Measurements from ENCODE around the gene MRPL4. TPM values are rescaled to one million over a fixed set of nuclear protein-coding genes. Genes with fewer than 3 reads are reported as not detected.

The MRPL4 gene
- polyA plus RNA-seq, 1 of the 3 experiments (the other 2 are of a cell fraction): 110 TPM

GRCh38 chr19:10203686-10204085, 48.3 kb upstream of the MRPL4 start (continued):
- TF ChIP-seq RCOR1 (IDR thresholded peaks at IDR 0.05; ENCODE audit: low read length): no peak

- POLR2A ChIA-PET: interaction anchor here (1.2 kb wide), 1 partner anchor 10 kb away, joined by 4 read pairs; no protein-coding TSS in a partner anchor
These were observed 46.4 kb upstream of the MRPL4 start for GRCh38 chr19:10205636-10206035.

GRCh38 chr19:10206226-10206885, 45.7 kb upstream of the MRPL4 start:
- Histone ChIP-seq H2AFZ (ENCODE audit: low read depth) (no peak overlapping the region), H3K4me2 (no peak overlapping the region)
- POLR2A ChIA-PET: interaction anchor here (1.2 kb wide), 1 partner anchor 11 kb away, joined by 4 read pairs; no protein-coding TSS in a partner anchor
- TF ChIP-seq POLR2AphosphoS5 (IDR thresholded peaks at IDR 0.05; ENCODE audit: low read depth, low read length): no peak
- no peak for TF ChIP-seq EP300 (IDR thresholded peaks at IDR 0.05; ENCODE audit: borderline replicate concordance in 1 of 2, low read depth in 1 of 2, low read length in 1 of 2)
- peak; percentile 60; the same call in 1 of the 2 replicates for TF ChIP-seq USF1 (IDR thresholded peaks at IDR 0.05; ENCODE audit: borderline replicate concordance, low read depth)
- TF ChIP-seq MAX (IDR thresholded peaks at IDR 0.05; ENCODE audit: low read depth): peak; percentile 94
- no peak for TF ChIP-seq PBX3 (IDR thresholded peaks at IDR 0.05)
- no peak for TF ChIP-seq CHD2 (IDR thresholded peaks at IDR 0.05; ENCODE audit: low read length, partially characterized antibody)
- no peak for TF ChIP-seq CTCF (IDR thresholded peaks at IDR 0.05)
- peak; percentile 37; the same call in 1 of the 2 replicates for TF ChIP-seq FOSL2 (IDR thresholded peaks at IDR 0.05; ENCODE audit: borderline replicate concordance, low read depth)
- no peak for TF ChIP-seq REST (IDR thresholded peaks at IDR 0.05; ENCODE audit: low read depth, low read length)

More at GRCh38 chr19:10205636-10206035, 46.4 kb upstream of the MRPL4 start:
- 89% methylated on average over 4 of the region's 4 CpGs for WGBS (ENCODE audit: low lambda C conversion rate)
- CTCF ChIA-PET: no interaction called here
- Histone ChIP-seq H3K27me3 (ENCODE audit: insufficient read depth) (no peaks in the 10 kb centered on the region), H3K9ac (no peak overlapping the region), H3K9me3 (no peaks in the 10 kb centered on the region), H3K27ac (ENCODE audit: low read depth in 2 of 2, low read length in 1 of 2) (no peak overlapping the region), H2AFZ (ENCODE audit: low read depth) (no peak overlapping the region), H3K4me1 (ENCODE audit: control insufficient read depth in 1 of 2, insufficient read depth in 2 of 2, low read depth in 1 of 2, low read length in 1 of 2) (no peaks in the 10 kb centered on the region), H4K20me1 (ENCODE audit: insufficient read depth) (no peaks in the 10 kb centered on the region), H3K4me3 (ENCODE audit: low read depth in 2 of 2, low read length in 1 of 2) (no peak overlapping the region), H3F3A (replicated peaks; ENCODE audit: insufficient read depth) (no peaks in the 10 kb centered on the region), H3K79me2 (ENCODE audit: insufficient read depth) (no peaks in the 10 kb centered on the region), H3K9me2 (no peaks in the 10 kb centered on the region), H3K4me2 (no peak overlapping the region), H3K36me3 (replicated peaks in 1 of 2; ENCODE audit: control insufficient read depth in 1 of 2, insufficient read depth in 2 of 2, low read length in 1 of 2) (no peaks in the 10 kb centered on the region)
- TF ChIP-seq POLR2AphosphoS5 (IDR thresholded peaks at IDR 0.05; ENCODE audit: low read depth, low read length) (no peak), IRF3 (IDR thresholded peaks at IDR 0.05; ENCODE audit: low read depth, low read length) (no peak), EP300 (IDR thresholded peaks at IDR 0.05; ENCODE audit: borderline replicate concordance in 1 of 2, low read depth in 1 of 2, low read length in 1 of 2) (no peak), GATA2 (CRISPR knock-in tag; IDR thresholded peaks at IDR 0.05) (no peak), TEAD4 (IDR thresholded peaks at IDR 0.05; ENCODE audit: borderline replicate concordance, insufficient read depth) (no peak)
- no peak for DNase-seq

More at GRCh38 chr19:10206226-10206885, 45.7 kb upstream of the MRPL4 start:
- H3K4me1 ChIP-seq (ENCODE audit: control insufficient read depth in 1 of 2, insufficient read depth in 2 of 2, low read depth in 1 of 2, low read length in 1 of 2): no peaks in the 10 kb centered on the region
- H3K9ac ChIP-seq: no peak overlapping the region
- H3K9me2 ChIP-seq: no peaks in the 10 kb centered on the region
- H3K36me3 ChIP-seq (replicated peaks in 1 of 2; ENCODE audit: control insufficient read depth in 1 of 2, insufficient read depth in 2 of 2, low read length in 1 of 2): no peaks in the 10 kb centered on the region
- no peaks in the 10 kb centered on the region for H3K9me3 ChIP-seq
- H3K79me2 ChIP-seq (ENCODE audit: insufficient read depth): no peaks in the 10 kb centered on the region
- DNase-seq: no peak
- CTCF ChIA-PET: interaction anchor here (0.9 kb wide), 1 partner anchor 13 kb away, joined by 6 read pairs; no protein-coding TSS in a partner anchor
- no peak overlapping the region for H3K4me3 ChIP-seq (ENCODE audit: low read depth in 2 of 2, low read length in 1 of 2)
- WGBS (ENCODE audit: low lambda C conversion rate): 52% methylated on average over 4 of the region's 10 CpGs
- H3K27ac ChIP-seq (ENCODE audit: low read depth in 2 of 2, low read length in 1 of 2): no peak overlapping the region
- H3F3A ChIP-seq (replicated peaks; ENCODE audit: insufficient read depth): no peaks in the 10 kb centered on the region
- no peaks in the 10 kb centered on the region for H4K20me1 ChIP-seq (ENCODE audit: insufficient read depth)
- H3K27me3 ChIP-seq (ENCODE audit: insufficient read depth): no peaks in the 10 kb centered on the region
